Measurements from ENCODE around the gene PTPRD.

PTPRD gene

DNA sequence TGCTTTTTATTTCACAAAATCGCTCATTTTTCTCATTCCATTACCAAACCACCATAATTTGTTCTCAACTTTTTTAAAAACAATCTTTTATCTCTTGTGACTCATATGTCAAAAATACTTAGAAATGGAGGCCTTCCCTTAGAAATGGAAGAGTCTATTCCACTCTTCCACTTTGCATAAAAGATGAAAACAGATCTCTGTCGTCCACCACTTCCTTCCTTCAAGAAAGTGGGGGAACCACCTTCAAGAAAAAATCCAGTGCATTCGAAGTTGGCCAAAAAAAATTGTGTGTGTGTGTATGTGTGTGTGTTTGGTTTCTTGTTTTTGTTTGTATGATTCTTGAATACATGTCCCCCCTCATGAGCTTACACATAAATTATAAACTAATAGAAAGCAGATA, 2184.4 kb downstream of the PTPRD start:
- no peak for DNase-seq (ENCODE audit: low read depth in 4 of 4, low spot score in 1 of 4)

DNA sequence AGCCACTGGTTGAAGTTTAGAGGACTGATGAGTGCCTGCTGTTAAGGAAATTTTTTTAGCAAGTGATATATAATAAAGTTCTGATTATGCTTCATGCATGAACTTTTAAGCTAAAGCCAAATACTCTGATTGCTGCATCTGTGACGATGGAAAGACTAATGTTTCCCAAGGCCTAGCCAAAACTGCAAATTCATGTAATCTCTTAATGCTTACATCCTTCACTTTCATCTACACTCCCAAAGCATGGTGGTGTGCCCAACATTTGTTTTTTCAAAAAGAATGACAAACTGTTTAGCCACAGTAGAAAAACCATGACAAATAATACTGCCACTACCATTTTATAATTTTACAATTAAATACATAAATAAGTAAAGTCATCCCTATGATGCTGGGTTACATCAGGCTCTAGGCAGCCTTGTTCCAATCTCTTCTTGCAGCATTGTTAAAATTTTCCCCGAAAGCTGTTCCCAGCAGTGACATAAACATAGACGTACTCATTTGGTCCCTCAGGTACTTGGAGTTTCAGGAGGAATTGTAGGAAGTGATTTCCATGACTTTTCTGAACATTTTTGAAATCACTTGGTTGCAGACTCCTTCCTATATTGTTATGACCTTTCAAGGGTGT, 2187.9 kb downstream of the PTPRD start:
- DNase-seq (ENCODE audit: low read depth in 4 of 4, low spot score in 1 of 4) = no peak

DNA sequence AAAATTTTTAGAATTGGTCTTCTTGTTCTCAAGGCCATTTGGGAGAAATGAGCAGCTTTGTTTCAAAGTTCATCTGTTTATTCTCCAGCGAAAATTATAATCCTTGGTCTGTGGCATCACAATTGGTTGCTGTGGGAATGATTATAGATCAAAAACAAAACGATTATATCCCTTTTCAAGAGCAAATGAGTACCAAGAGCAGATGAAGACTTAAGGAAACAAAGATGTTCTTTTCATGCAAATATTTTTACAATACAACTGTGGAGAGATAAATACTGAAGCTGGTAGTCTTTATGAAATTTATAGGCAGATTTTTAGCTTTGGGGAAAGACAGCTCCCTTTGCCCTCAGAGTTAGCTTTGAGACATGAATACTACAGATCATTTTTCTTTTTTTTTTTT, 2192.4 kb downstream of the PTPRD start:
- no peak for DNase-seq (ENCODE audit: low read depth in 4 of 4, low spot score in 1 of 4)

DNA sequence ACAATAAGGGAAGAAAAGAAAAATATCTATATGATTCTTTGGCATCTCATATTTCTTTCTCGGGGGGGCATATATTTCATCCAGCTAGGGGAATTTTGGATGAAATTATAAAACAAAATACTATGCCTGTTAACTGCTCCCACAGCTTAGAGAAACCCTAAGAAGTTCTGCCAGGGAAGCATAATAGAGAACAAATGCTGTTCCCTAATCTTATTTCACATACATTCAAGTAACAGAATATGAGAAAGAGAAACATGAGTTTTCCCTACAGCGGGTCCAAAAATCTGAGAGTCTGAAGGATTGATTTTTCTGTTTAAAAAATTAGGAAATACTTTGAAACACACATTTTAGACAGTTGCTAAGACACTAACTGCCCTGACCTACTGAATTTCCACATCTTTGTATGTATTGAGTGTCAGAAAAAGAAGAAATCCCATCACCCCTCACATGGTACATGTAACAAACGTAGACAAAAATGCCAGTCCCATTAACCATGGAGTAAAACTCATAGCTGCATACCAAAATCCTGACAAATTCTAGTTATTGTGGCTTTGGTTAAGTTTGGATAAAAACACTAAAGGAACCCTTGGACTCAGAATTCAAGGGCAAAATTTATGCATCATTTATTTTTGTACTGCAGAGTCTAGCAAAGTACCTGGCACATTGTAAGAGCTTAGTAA, 2193.1 kb downstream of the PTPRD start:
- no peak for DNase-seq (ENCODE audit: low read depth in 4 of 4, low spot score in 1 of 4)

DNA sequence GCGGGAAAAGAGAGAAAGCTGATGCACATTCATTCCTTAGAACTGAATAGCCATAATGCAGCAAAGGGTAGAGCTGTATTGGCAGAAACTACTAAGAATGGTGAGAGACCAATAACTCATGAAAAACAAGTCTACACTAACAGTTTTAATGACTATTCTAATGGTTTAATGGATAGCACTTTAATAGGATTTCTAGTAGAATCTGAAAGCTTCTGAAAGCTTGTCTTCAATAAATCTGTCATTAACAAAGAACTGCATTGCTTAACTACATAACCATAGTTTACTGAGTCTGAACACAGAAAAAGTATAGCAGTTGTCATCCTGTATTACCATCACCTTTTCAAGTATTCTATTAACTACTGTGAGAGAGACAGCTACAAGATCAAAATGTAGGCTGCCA, 2195.5 kb downstream of the PTPRD start:
- DNase-seq (ENCODE audit: low read depth in 4 of 4, low spot score in 1 of 4) = no peak

DNA sequence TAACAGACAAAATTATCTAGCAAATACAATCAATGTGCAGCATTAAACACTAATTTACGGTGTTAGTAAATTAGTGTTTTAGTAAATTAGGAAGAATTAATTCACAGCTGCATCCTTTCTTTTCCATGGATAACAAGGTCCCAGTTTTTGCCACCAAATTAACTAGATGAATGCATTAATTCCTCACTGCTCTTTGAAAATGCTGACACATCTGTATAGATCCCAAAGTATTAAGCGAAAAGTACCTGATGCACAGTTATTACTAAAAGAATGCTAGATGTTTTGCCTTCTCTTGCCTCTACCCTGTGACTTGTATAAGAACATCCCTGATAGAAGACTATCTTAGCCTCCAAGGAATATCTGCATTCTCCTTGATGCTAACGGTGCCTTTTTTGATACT, 2200.5 kb downstream of the PTPRD start:
- DNase-seq (ENCODE audit: low read depth in 4 of 4, low spot score in 1 of 4) = no peak

DNA sequence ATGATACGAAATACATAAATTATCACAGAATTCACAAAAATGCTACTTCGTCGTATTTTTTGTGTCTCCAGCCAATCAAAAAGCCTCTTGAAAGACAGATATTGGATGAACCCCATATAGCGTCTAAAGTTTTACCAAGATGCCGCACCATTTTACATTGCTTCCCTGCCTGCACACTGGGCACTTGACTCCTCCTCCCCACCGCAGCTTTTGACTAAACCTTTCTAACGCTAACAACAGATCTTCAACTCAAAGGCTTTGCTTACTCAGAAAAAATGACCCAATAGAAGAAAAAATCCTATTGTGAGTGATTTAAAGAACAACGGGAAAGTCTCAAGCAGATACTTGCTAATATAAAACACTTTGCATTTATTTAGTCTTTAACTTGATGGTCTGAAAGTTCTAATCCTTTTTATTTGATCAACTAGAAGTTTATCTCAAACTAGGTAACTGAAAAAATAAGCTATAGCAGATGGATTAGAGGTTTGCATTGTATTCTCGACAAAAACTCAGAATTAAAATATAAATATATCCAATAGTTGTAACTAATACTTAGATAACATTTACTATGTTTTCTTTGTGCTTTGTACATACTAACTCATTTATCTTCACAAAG, 2204.1 kb downstream of the PTPRD start:
- DNase-seq (ENCODE audit: low read depth in 4 of 4, low spot score in 1 of 4) = no peak

DNA sequence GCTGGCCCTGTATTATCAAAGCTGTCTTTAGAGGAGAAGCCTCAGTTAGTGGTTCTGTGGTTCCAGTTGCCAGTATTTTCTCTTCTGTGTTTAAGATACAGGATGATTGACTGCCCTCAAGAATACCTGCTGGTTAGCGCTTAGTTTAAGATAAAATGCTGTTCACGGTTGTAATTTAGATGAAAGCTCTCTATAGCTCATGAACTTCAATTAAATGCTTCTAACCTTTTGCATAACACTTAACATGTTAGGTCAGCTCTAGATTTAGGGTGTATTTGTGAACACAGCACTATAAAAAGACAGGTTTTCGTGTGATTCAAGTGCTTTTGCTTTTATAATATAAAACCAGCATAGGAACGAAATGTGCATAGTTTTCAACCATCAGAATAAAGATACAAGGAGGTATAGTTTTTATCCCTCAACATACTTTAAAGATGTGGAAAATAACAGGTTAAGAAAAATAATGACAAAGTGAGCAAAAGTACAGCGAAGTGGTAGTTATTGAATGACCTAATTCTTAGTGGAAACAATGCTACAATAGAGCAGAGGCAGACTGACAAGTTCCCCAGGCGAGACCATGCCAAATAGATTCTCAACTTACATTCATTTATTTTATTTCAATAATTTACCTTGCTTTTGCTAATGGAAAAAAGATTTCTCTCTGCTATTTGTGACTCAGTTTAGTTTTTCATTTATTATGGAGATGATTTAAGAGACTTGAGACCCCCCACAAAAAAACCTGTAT, 2210.7 kb downstream of the PTPRD start:
- DNase-seq (ENCODE audit: low read depth in 4 of 4, low spot score in 1 of 4) = no peak

DNA sequence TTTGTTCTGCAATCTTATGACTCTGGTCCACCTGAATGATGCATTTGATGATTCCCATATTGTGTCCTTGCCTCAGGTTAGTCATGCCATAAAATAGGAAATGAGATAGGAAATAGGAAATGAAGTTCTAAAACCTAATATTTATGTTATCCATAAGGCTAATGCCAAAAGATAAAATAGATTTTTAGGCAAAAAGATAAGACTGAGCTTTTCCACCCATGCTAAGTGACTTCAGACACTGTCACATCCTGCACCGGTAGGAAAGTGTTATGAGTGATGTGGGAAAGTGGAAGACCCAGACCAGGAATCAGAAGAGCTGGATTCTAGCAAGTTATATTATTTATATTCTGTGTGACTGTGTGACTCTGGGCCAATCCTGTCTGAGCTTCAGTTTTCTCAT, 2212.4 kb downstream of the PTPRD start:
- no peak for DNase-seq (ENCODE audit: low read depth in 4 of 4, low spot score in 1 of 4)

DNA sequence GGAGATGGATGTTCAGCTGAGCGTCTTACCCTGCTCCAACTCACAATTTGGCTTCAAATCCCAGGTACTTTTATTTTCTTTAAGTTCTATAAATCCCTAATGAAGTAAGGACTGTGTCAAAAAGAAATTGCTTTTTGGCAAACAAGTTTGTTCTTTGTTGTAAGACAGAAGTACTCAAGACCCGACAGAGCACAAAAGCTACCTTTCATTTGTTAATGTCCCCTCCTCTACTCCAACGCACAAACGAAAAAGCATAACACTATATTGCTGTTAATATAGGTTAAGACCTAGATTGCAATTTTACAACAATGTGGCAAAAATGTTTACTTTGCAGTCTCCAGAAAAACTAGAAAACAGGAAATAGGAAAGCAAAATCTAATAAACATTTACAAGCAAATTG, 2217.8 kb downstream of the PTPRD start:
- no peak for DNase-seq (ENCODE audit: low read depth in 4 of 4, low spot score in 1 of 4)

DNA sequence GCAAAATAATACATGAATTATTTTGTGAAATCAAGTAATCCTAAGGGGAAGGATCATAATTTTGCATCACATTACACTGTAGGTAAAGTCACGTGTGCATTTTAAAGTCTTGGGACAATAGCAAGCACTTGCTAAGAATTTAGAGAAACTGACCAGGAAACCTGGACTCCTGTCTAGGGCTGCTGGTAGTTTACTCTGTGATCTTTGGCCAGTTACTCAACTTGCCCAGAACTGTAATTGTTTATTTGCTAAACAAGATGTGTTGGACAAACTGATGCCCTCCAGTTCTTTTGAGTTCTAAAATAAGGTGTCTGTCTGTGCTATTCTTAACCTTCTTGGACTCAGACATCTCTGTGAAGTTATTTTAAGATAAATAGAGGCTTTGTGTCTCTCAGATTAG, 2218.5 kb downstream of the PTPRD start:
- DNase-seq (ENCODE audit: low read depth in 4 of 4, low spot score in 1 of 4) = no peak

DNA sequence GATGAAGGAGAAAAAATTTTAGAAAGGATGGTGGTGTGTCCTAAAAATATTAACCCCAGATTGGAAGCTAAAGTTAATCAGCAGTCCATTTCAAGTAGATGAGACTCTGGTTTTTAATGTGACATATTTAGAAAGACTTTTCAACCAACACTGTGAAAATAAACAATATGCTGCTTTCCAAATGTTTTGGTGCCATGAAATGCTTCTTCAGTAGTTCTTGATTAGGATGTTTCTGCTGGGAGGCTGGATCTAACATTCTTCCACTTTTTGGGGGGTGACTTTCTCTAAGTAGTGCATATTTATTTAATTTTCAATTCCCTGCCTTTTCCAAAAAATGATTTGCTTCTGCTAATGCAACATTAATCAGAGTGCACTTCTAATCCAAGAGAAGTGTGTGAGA, 2219.9 kb downstream of the PTPRD start:
- no peak for DNase-seq (ENCODE audit: low read depth in 4 of 4, low spot score in 1 of 4)

DNA sequence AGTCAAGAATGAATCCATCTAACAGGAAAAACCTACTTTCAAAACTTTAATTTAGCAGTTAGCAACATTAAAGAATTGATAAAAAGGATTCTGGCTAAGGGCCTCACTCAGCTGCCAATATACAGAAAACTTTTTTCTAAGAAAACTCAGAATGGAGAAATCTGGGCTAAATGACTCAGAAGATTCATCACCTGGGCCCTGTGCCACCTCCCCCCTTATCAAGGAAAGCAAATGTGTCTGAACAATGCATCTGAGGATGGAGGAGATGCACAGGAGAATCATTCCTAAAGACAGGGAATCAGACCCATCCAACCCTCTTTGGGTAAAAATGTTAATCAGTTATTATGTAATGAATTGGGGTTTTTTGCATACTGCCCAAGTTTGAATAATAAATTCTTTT, 2221.2 kb downstream of the PTPRD start:
- DNase-seq (ENCODE audit: low read depth in 4 of 4, low spot score in 1 of 4) = no peak

DNA sequence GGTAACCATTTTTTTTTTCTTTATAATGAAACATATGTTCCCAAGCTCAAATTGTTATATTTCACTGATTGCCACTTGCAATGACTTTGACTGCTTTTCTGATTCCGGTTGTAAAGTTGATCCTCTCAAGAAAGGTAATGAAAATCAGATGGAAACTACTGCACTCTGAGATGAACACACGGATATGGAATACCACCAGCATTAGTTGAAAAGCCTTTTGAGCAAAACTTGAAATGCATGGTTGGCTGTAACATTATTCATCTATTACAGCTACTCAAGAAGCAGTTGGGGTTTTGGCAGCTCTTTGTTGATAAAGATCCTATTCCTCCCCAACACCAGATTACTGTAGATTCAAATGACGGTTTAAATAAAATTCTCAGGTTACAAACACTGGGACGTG, 2221.7 kb downstream of the PTPRD start:
- DNase-seq (ENCODE audit: low read depth in 4 of 4, low spot score in 1 of 4) = no peak

DNA sequence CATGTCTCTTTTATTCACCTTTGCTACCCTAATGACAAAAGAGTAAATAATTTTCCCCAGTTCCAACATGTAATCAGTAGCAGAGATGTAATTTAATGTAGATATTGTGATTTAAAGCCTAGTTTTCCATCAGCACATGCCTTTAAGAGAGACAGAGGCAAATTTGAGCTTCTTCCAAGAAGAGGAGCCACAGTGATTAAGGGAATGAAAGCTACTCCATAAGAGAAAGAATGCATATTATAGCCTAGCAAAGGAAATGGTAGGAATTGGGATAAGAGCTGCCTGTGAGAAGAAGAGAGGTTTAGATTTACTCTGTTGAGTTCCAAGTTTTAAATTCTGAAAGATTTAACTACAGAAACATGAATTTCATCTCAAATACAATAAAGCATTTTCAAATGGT, 2222.2 kb downstream of the PTPRD start:
- DNase-seq (ENCODE audit: low read depth in 4 of 4, low spot score in 1 of 4) = no peak

DNA sequence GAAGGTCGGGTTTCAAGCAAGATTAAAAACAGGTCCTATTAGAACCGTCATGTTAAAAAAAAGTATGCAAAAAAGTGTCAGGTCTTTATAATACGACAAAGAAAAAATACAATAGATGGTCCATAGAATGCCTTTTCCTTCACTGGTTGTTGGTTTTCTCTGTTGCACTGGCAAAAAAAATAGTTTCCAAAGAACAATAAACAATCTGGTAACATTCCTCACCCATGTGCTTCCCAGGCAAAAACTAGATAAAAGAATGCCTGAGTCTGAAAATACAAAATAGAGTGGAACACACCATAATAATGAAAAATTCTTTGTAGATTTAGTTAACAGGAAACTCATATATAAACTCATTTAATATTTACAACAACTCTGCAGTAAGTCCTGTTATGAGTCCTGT, 2223.3 kb downstream of the PTPRD start:
- no peak for DNase-seq (ENCODE audit: low read depth in 4 of 4, low spot score in 1 of 4)

DNA sequence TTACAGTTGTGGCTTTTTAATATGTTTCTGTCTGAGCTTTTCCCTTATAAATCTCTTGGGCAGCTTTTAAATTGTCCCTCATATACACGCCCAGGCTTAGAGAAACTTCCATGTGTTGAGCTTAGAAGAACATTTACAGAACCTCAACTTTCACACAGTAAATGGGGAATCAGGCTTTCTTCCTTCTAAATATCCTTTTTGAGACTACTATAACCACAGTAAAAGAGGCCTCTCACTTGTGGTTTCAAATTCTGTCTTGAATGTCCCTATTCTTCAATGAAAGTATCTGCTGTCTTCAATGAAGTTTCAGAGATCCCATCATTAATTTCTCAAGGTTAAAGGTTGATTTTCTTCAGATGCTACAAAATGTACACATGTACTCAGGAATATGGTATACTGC, 2224.7 kb downstream of the PTPRD start:
- DNase-seq (ENCODE audit: low read depth in 4 of 4, low spot score in 1 of 4) = no peak

DNA sequence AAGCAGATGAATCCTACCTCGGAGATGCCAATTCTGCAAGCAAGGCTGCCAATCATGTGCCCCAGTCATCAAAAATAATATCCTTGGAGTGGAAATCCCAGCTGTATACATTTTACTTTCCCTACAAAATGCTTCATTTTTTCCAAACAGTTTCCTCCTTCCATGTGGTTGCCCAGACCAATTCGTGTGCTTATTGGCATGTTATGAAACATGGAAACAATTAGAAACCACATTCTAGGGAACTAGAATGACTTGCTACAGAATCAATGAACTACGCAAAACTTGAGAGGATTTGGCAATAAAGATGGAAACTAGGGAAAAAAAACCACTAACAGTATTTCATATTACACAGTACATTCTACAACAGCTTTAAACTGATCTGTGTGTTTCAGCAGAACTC, 2228.7 kb downstream of the PTPRD start:
- DNase-seq (ENCODE audit: low read depth in 4 of 4, low spot score in 1 of 4) = no peak

DNA sequence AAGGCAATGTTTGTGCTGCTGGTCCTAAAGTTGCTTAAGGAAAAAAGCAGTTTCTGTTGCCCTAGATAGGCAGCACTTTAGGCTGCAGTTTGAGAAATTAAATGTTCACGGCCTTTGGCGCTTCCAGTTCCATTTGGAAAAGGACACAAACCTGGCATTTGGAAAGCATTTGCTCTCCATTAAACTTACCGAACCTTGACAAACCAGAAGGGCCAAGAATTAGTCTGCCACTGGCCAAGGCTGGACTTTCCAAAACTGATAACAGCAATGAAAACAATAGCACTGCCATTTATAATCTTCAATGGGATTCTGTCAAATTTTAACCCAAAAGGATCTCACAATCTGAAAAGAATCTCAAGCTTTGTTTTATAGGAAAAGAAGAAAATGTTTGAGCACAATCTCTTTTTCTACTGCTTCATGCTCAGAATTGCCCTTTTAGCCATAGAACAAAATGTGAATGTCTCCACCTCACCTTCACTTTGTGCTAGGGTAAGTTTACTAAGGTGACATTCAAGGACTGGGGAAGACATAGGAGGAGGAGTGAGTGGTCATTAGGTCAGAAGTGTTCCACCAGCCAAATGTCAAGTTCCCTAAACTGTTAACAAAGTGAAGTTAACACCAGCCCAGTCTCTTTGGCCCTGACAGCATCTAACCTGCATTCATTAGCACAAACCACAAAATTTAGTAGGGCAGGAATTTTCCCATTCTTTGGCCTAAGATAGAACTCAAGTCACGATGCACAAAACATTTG, 2229.8 kb downstream of the PTPRD start:
- no peak for DNase-seq (ENCODE audit: low read depth in 4 of 4, low spot score in 1 of 4)

DNA sequence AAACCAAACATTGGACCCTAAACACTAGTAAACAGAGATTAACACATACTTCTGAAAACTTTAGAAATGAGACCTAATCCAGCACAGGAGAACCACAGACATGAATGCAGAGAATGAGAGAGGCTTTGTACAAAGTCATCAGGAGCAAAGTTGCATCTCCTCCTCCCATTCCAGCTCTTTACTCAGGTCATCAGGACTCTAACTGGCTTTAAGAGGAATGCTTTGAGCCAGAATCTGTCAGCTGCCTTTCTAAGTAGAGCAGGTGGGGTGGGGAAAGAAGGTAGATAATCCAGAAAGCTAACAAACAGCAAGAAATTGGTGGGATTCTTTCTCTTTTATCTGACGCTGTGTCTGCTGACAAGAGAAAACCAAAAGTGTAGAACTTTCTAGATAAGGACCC, 2230.5 kb downstream of the PTPRD start:
- no peak for DNase-seq (ENCODE audit: low read depth in 4 of 4, low spot score in 1 of 4)

DNA sequence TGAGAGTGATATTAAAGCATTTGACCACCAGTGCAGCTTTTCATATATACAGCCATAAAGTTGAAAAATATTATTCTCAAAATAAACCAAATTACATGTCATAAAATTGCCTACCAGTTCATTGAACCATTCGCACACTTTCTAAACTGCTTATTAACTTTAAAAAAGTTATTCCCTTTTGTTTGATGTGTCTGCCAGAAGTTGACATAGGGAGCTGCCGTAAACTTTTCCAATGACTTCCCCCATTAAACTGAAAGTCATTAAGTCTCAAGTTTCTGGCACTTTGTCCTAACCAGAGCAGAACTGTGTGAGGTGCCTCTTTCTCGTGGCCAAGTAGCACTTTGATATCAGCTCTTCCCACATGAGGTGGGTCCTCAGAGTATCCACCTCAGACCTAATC, 2231.2 kb downstream of the PTPRD start:
- DNase-seq (ENCODE audit: low read depth in 4 of 4, low spot score in 1 of 4) = no peak

All from stimulated activated CD4-positive, alpha-beta T cell treated with anti-CD3 and anti-CD28 coated beads, Interleukin-1b, Interleukin-23, amount 100 ng/mL, for 24 hours (primary cell).